ENCODE measurements around the gene ALOX15. TPM values are rescaled to one million over a fixed set of nuclear protein-coding genes. Genes with fewer than 3 reads are reported as not detected.
"Not testable (repeated sequence)": the region's sequence is repeated elsewhere in the genome, so short reads cannot be mapped to it uniquely, and the experiment has no call there.

Gene ALOX15
- total RNA-seq, 2 experiments from 2014 or later: not detected

- intact Hi-C loops (cut with DNase I, micrococcal nuclease): no loop called here
- POLR2A ChIA-PET: no interaction called here
- Mint-ChIP-seq H3K27ac (no peak overlapping the region), H3K4me3 (no peak overlapping the region), H3K27me3 (peaks cover 8% of the 10 kb centered on the region), H3K4me1 (no peaks in the 10 kb centered on the region), H3K36me3 (ENCODE audit: low read depth) (no peaks in the 10 kb centered on the region), H3K9me3 (ENCODE audit: low read depth) (no peaks in the 10 kb centered on the region)
- DNase-seq (no peak), ATAC-seq (no peak)
- CTCF ChIA-PET: interaction anchor here (0.8 to 1.8 kb wide), 4 partner anchors 17 to 27 kb away, joined by 3 to 4 read pairs (median 3); no protein-coding TSS in a partner anchor
These were observed 25.0 kb downstream of the ALOX15 start for GRCh38 chr17:4616476-4616875.

GRCh38 chr17:4610656-4611055 lies 30.8 kb downstream of the ALOX15 start:
- ATAC-seq (no peak), DNase-seq (no peak)
- ChIA-PET CTCF (interaction anchor here (0.9 to 2.9 kb wide), 2 partner anchors 15 to 359 kb away, joined by 3 to 9 read pairs; no protein-coding TSS in a partner anchor), POLR2A (no interaction called here)
- Mint-ChIP-seq H3K27me3 (peaks cover 18% of the 10 kb centered on the region), H3K9me3 (ENCODE audit: low read depth) (no peaks in the 10 kb centered on the region), H3K4me1 (no peaks in the 10 kb centered on the region), H3K27ac (no peak overlapping the region), H3K36me3 (ENCODE audit: low read depth) (no peaks in the 10 kb centered on the region), H3K4me3 (no peak overlapping the region)
- intact Hi-C loops (cut with DNase I, micrococcal nuclease): no loop called here

GRCh38 chr17:4610162-4610561 lies 31.3 kb downstream of the ALOX15 start:
- ATAC-seq: no peak
- H3K27ac Mint-ChIP-seq: no peak overlapping the region
- ChIA-PET POLR2A (no interaction called here), CTCF (interaction anchor here (0.9 to 2.9 kb wide), 2 partner anchors 15 to 359 kb away, joined by 3 to 9 read pairs; no protein-coding TSS in a partner anchor)
- no peaks in the 10 kb centered on the region for H3K4me1 Mint-ChIP-seq
- no peaks in the 10 kb centered on the region for H3K9me3 Mint-ChIP-seq (ENCODE audit: low read depth)
- intact Hi-C loops (cut with DNase I, micrococcal nuclease): no loop called here
- no peak overlapping the region for H3K4me3 Mint-ChIP-seq
- H3K27me3 Mint-ChIP-seq: peaks cover 16% of the 10 kb centered on the region
- no peak for DNase-seq
- no peaks in the 10 kb centered on the region for H3K36me3 Mint-ChIP-seq (ENCODE audit: low read depth)

GRCh38 chr17:4609761-4610160 lies 31.7 kb downstream of the ALOX15 start:
- peaks cover 16% of the 10 kb centered on the region for H3K27me3 Mint-ChIP-seq
- intact Hi-C loops (cut with DNase I, micrococcal nuclease): no loop called here
- ChIA-PET POLR2A (no interaction called here), CTCF (interaction anchor here (2.9 kb wide), 1 partner anchor 16 kb away, joined by 9 read pairs; no protein-coding TSS in a partner anchor)
- H3K9me3 Mint-ChIP-seq (ENCODE audit: low read depth): no peaks in the 10 kb centered on the region
- H3K27ac Mint-ChIP-seq: no peak overlapping the region
- no peaks in the 10 kb centered on the region for H3K4me1 Mint-ChIP-seq
- H3K36me3 Mint-ChIP-seq (ENCODE audit: low read depth): no peaks in the 10 kb centered on the region
- no peak for DNase-seq
- ATAC-seq: no peak
- H3K4me3 Mint-ChIP-seq: no peak overlapping the region

- Mint-ChIP-seq H3K36me3 (ENCODE audit: low read depth) (no peaks in the 10 kb centered on the region), H3K9me3 (ENCODE audit: low read depth) (no peaks in the 10 kb centered on the region), H3K4me1 (no peaks in the 10 kb centered on the region), H3K27me3 (peaks cover 16% of the 10 kb centered on the region), H3K4me3 (no peak overlapping the region), H3K27ac (no peak overlapping the region)
- POLR2A ChIA-PET: no interaction called here
- CTCF ChIA-PET: interaction anchor here (0.9 to 2.2 kb wide), 2 partner anchors 13 to 40 kb away, joined by 3 to 8 read pairs; no protein-coding TSS in a partner anchor
- ATAC-seq (no peak), DNase-seq (no peak)
- intact Hi-C loops (cut with DNase I, micrococcal nuclease): no loop called here
These were observed 33.7 kb downstream of the ALOX15 start for GRCh38 chr17:4607773-4608187.

GRCh38 chr17:4607261-4607741 lies 34.2 kb downstream of the ALOX15 start:
- H3K9me3 Mint-ChIP-seq (ENCODE audit: low read depth): no peaks in the 10 kb centered on the region
- no peak for DNase-seq
- H3K27ac Mint-ChIP-seq: no peak overlapping the region
- H3K4me3 Mint-ChIP-seq: no peak overlapping the region
- H3K27me3 Mint-ChIP-seq: peaks cover 16% of the 10 kb centered on the region
- no peaks in the 10 kb centered on the region for H3K4me1 Mint-ChIP-seq
- ATAC-seq: no peak
- ChIA-PET CTCF (interaction anchor here (0.9 to 2.2 kb wide), 3 partner anchors 13 to 40 kb away, joined by 3 to 8 read pairs (median 3); no protein-coding TSS in a partner anchor), POLR2A (no interaction called here)
- intact Hi-C loops (cut with DNase I, micrococcal nuclease): no loop called here
- H3K36me3 Mint-ChIP-seq (ENCODE audit: low read depth): no peaks in the 10 kb centered on the region

- Mint-ChIP-seq H3K4me1 (no peaks in the 10 kb centered on the region), H3K27me3 (peaks cover 14% of the 10 kb centered on the region), H3K36me3 (ENCODE audit: low read depth) (no peaks in the 10 kb centered on the region), H3K4me3 (no peak overlapping the region), H3K9me3 (ENCODE audit: low read depth) (no peaks in the 10 kb centered on the region), H3K27ac (no peak overlapping the region)
- DNase-seq (no peak), ATAC-seq (no peak)
- ChIA-PET POLR2A (no interaction called here), CTCF (interaction anchor here (2.2 kb wide), 1 partner anchor 39 kb away, joined by 8 read pairs; no protein-coding TSS in a partner anchor)
- intact Hi-C loops (cut with DNase I, micrococcal nuclease): no loop called here
These were observed 35.7 kb downstream of the ALOX15 start for GRCh38 chr17:4605826-4606225.

GRCh38 chr17:4604736-4605135 lies 36.7 kb downstream of the ALOX15 start:
- H3K9me3 Mint-ChIP-seq (ENCODE audit: low read depth); H3K4me3 Mint-ChIP-seq; H3K4me1 Mint-ChIP-seq; DNase-seq; H3K27ac Mint-ChIP-seq; ATAC-seq; intact Hi-C loops (cut with DNase I, micrococcal nuclease); H3K36me3 Mint-ChIP-seq (ENCODE audit: low read depth); POLR2A ChIA-PET: not testable (repeated sequence)
- CTCF ChIA-PET: interaction anchor here (0.7 kb wide), 1 partner anchor 22 kb away, joined by 3 read pairs; no protein-coding TSS in a partner anchor
- peaks cover 14% of the 10 kb centered on the region for H3K27me3 Mint-ChIP-seq

- intact Hi-C loops (cut with DNase I, micrococcal nuclease): no loop called here
- H3K27ac Mint-ChIP-seq: no peak overlapping the region
- no peak overlapping the region for H3K4me3 Mint-ChIP-seq
- DNase-seq: no peak
- H3K36me3 Mint-ChIP-seq (ENCODE audit: low read depth): no peaks in the 10 kb centered on the region
- POLR2A ChIA-PET: no interaction called here
- no peaks in the 10 kb centered on the region for H3K9me3 Mint-ChIP-seq (ENCODE audit: low read depth)
- CTCF ChIA-PET: no interaction called here
- no peak for ATAC-seq
- H3K27me3 Mint-ChIP-seq: peaks cover 13% of the 10 kb centered on the region
- H3K4me1 Mint-ChIP-seq: no peaks in the 10 kb centered on the region
These were observed 37.3 kb downstream of the ALOX15 start for GRCh38 chr17:4604111-4604644.

- H3K9me3 Mint-ChIP-seq (ENCODE audit: low read depth): no peaks in the 10 kb centered on the region
- no peak overlapping the region for H3K4me3 Mint-ChIP-seq
- ATAC-seq: no peak
- no peak for DNase-seq
- H3K27ac Mint-ChIP-seq: no peak overlapping the region
- ChIA-PET CTCF (interaction anchor here (0.9 kb wide), 1 partner anchor 36 kb away, joined by 3 read pairs; no protein-coding TSS in a partner anchor), POLR2A (no interaction called here)
- H3K4me1 Mint-ChIP-seq: no peaks in the 10 kb centered on the region
- intact Hi-C loops (cut with DNase I, micrococcal nuclease): no loop called here
- H3K27me3 Mint-ChIP-seq: no peaks in the 10 kb centered on the region
- no peaks in the 10 kb centered on the region for H3K36me3 Mint-ChIP-seq (ENCODE audit: low read depth)
These were observed 39.4 kb downstream of the ALOX15 start for GRCh38 chr17:4602041-4602440.

- no peaks in the 10 kb centered on the region for H3K9me3 Mint-ChIP-seq (ENCODE audit: low read depth)
These were observed 40.2 kb downstream of the ALOX15 start for GRCh38 chr17:4601326-4601725.

GRCh38 chr17:4600563-4600962 lies 40.9 kb downstream of the ALOX15 start:
- intact Hi-C loops (cut with DNase I, micrococcal nuclease): no loop called here
- DNase-seq (no peak), ATAC-seq (no peak)
- ChIA-PET POLR2A (no interaction called here), CTCF (interaction anchor here (0.9 kb wide), 1 partner anchor 15 kb away, joined by 3 read pairs; no protein-coding TSS in a partner anchor)
- no peak overlapping the region for H3K27ac Mint-ChIP-seq
- H3K4me3 Mint-ChIP-seq: no peak overlapping the region
- no peaks in the 10 kb centered on the region for H3K36me3 Mint-ChIP-seq (ENCODE audit: low read depth)
- H3K4me1 Mint-ChIP-seq: no peaks in the 10 kb centered on the region
- H3K27me3 Mint-ChIP-seq: no peaks in the 10 kb centered on the region
- no peaks in the 10 kb centered on the region for H3K9me3 Mint-ChIP-seq (ENCODE audit: low read depth)

More at GRCh38 chr17:4601326-4601725, 40.2 kb downstream of the ALOX15 start:
- Mint-ChIP-seq H3K4me3 (no peak overlapping the region), H3K4me1 (no peaks in the 10 kb centered on the region), H3K36me3 (ENCODE audit: low read depth) (no peaks in the 10 kb centered on the region), H3K27me3 (no peaks in the 10 kb centered on the region), H3K27ac (no peak overlapping the region)
- ChIA-PET CTCF (no interaction called here), POLR2A (no interaction called here)
- intact Hi-C loops (cut with DNase I, micrococcal nuclease): no loop called here
- no peak for ATAC-seq
- no peak for DNase-seq
